ENCODE measurements around the gene OR6S1.
"Not testable (repeated sequence)": the region's sequence is repeated elsewhere in the genome, so short reads cannot be mapped to it uniquely, and the experiment has no call there.

Gene OR6S1

DNA sequence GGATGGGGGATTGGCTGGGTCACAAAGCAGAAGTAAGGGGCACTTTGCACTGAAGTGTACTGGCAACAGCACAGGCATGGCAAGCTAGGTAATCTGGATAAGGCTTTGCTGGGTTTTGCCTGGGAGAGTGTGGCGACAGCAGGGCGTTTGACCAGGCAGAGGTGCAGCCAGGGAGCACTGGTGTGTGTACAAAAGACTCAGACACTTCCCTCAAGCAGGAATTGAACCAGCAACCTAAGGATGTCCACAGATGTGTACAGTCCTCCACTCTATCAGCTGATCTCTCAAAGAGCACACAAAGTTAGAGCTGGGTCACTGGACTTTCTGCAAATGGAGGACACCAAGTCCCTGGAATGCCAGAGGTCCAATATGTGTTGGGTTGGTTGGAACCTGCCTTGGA lies 27.5 kb upstream of the OR6S1 start:
- no peak for DNase-seq

DNA sequence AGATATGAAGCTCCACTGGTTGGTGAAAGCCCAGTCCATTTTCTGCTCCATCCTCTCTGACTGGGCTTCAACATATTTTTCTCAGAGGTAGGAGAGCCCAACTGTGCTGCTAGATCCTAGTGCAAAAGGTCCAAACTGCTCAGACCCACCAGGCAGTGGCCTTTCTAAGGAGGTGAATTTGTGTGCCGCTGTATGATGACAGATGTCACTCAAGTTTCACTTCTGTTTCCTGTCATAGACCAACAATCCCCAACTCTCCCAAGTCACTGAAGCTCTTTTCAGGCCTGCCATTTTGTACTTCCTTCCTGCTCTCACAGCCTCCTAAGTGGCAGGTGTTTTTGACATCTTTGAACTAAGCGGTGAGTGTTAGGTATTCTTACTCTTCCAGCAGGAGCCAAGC lies 26.5 kb upstream of the OR6S1 start:
- no peak for DNase-seq

GRCh38 chr14:20666400-20666961 lies 25.0 kb upstream of the OR6S1 start:
- DNase-seq = not testable (repeated sequence)

- peak; percentile 77 for DNase-seq
Measured at GRCh38 chr14:20662968-20663732, 21.7 kb upstream of the OR6S1 start.

GRCh38 chr14:20661197-20661596 lies 19.7 kb upstream of the OR6S1 start:
- no peak for DNase-seq

- no peak for DNase-seq
Measured at GRCh38 chr14:20659813-20660395, 18.4 kb upstream of the OR6S1 start.

DNA sequence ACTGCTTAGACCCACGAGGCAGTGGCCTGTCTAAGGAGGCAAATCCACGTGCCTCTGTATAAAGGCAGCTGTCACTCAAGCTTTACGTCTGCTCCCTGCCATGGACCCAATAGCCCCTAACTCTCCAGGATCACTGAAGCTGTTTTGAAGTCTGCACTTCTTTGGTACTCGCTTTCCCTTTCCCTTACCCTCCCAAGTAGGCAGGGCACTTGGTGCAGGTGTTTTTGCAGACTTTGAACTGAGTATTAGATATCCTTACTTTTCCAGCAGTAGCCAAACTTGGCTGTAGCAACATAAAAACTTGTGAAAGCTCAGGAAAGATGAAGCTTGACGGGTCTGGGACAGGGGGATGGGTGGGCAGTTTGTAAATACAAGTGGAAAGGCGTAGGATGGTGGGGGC lies 17.8 kb upstream of the OR6S1 start:
- DNase-seq = no peak

DNA sequence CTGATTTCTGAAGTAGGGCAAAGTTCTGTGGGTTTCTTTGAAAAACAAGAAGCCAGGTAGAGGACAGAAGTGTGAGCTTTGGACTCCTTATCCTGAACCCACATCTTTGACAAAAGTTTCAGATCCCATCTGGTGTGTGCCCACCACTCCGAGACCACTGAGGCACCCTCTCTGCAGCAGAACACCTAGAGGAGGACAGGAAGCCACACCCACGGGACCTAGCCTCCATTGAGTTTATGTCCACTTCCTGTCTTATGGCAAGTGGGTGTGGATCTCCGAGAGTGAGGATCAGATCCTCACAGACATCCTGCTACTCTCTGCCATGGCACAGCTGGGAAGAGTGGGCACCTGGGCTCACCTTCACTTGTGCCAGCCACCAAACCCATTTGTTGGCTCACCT lies 16.8 kb upstream of the OR6S1 start:
- DNase-seq = no peak

GRCh38 chr14:20657216-20658211 lies 16.0 kb upstream of the OR6S1 start:
- peak; percentile 39 for DNase-seq

GRCh38 chr14:20656274-20656673 lies 14.8 kb upstream of the OR6S1 start:
- no peak for DNase-seq

DNA sequence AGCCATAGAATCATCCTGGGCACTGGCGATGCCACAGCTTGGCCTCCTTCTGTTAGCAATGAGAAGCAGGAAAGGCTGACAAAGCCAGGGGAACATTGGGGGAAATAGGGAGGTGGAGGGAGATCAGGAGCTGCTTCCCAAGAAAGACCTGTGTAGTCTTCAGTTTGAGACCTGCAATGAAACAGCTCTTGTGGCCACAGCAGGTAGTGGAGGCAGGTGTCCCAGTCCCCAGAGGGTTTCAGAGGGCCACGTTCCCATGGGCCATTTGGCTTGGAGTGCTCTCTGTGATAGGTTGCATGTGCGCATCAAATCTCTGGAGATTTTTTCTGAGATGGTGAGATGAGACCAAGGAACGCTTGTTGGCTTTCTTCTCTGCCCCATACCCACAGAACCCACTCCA lies 14.4 kb upstream of the OR6S1 start:
- DNase-seq = no peak

- DNase-seq = peak; percentile 39
Measured at GRCh38 chr14:20652996-20653975, 11.8 kb upstream of the OR6S1 start.

- DNase-seq = no peak
Measured at GRCh38 chr14:20645481-20645880, 4.0 kb upstream of the OR6S1 start.

DNA sequence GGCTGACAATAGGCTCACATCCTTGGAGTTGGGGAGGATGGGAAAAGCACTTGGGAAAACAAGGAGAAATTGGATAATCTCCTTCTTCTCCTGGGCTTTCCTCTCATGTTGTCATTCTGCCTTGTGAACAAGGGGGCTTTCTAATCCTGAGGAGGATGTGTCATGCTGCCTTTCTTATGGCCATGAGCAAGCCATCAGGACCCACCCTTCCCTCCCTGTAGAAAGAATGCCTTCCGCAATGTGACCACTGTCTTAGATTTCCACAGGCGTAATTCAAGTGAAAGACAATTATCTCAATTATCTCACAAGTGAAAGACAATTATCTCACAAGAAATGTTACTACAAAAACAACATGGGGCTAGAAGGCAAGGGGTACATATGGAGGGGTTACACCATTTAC lies 3.0 kb upstream of the OR6S1 start:
- no peak for DNase-seq

DNA sequence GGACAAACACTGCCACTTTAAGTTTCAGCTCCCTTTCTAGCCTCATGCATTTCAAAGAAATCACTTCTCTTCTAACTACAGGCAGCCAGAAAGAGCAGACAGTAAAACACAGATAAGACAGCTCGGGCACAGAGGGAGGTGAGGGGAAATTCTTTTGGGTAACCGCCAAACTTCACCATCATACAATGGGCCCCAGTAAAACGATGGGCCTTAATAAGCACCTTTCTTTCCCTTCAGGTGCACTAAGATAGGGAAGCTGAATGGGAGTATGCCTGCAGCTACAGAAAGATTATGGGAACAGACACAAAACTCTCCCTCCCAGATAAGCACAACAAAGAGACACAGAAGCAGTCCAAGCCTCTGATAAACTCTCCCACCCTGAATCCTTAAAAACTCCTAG lies 1.3 kb upstream of the OR6S1 start:
- DNase-seq = not testable (repeated sequence)

DNA sequence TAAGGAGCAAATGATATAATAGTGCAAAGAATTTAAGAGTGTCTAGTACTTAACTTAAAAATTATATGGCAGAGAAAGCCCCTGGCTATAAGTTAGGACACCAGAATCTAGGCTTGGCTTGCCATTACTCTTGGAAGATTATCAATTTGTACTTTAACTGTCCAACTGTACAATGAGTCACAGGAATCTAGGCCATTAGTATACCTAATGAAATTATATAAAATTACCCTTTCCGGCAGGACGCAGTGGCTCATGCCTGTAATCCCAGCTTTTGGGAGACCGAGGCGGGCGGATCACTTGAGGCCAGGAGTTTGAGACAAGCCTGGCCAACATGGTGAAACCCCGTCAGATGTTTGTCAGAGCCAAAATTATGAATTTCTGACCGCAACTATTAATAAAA lies 691 bp upstream of the OR6S1 start:
- no peak for DNase-seq

DNA sequence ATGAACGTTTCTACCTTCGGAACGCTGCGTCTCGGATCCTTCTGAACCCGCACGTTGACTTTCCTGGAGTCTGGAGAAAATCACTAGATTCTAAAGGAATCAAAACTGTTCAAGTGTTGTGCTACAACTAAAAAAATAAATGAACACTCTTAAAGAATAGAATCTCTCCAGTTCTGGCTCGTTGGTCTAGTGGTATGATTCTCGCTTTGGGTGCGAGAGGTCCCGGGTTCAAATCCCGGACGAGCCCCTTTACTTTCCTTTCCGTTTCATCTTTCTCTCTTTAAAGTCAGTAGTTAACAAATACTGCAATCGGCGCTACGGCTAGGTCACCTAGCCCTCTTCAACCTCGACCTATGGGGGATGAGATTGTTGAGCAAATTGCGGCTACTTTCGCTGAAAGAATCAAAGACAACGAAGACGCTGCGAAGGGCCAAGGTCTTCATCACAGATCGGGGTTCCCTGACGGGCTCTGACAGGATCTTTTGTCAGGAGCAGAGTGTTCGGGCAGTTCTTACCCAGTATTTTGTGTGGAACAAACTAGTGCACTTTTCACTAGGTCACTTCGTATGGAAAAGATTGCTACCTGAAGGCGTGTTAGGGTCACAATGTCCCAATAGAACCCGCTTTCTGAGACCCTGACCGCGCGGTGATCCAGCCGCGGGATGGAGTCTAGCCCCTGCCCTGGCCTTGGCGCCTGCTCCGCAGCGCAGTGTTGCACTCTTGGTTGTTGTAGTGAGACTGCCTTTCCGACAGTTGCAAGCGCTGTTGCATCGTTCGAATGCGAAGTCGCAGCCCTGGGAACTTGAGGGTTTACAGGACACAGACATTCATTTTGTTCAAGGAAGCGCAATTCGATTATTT lies 8.4 kb downstream of the OR6S1 start:
- peak; percentile 67 for DNase-seq

DNA sequence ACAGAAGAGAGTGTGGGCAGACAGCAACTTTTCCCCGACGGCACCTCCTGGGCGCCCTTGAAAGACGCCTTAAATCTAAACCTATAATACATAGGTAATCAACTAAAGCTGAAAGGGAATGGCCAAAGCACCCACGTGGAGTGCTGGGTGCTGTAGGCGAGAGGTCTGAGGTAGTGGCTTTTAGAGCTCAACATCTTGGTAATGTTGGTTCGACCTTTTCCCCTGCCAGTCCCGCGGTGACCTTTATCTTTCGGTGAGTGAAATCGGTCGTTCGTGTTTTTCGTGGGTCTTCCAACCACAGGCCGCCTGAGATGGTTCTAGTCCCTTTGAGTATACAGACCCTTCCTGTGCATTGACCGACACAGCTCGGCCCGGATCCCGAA lies 9.1 kb downstream of the OR6S1 start:
- no peak for DNase-seq

GRCh38 chr14:20631880-20632389 lies 9.6 kb downstream of the OR6S1 start:
- no peak for DNase-seq

GRCh38 chr14:20631023-20631879 lies 10.2 kb downstream of the OR6S1 start:
- peak; percentile 60 for DNase-seq

All from activated T-cell treated with anti-CD3 and anti-CD28 coated beads, Interleukin-2, amount 50 U/mL, for 1 hour (primary cell).